Measurements from ENCODE around the gene VPS45.
"Not testable (repeated sequence)": the region's sequence is repeated elsewhere in the genome, so short reads cannot be mapped to it uniquely, and the experiment has no call there.

VPS45 gene

GRCh38 chr1:150053926-150054325 is 13.7 kb upstream of the VPS45 start:
- Histone ChIP-seq H2BK120ac (ENCODE audit: low read depth, low read length) (no peak overlapping the region), H4K8ac (ENCODE audit: low read depth, low read length) (no peak overlapping the region), H3K23ac (ENCODE audit: low read depth, low read length, poor library complexity) (no peak overlapping the region), H3K4me3 (ENCODE audit: low read length in 2 of 2) (no peak overlapping the region), H2AFZ (ENCODE audit: low read length) (no peak overlapping the region), H3K36me3 (replicated peaks in 1 of 2; ENCODE audit: control insufficient read depth in 2 of 2, insufficient read depth in 2 of 2, low read length in 2 of 2) (no peaks in the 10 kb centered on the region), H3K9me3 (replicated peaks in 1 of 2; ENCODE audit: control insufficient read depth in 2 of 2, insufficient read depth in 1 of 2, low read depth in 1 of 2, low read length in 2 of 2) (no peaks in the 10 kb centered on the region), H3K9ac (ENCODE audit: low read depth, low read length, poor library complexity) (no peak overlapping the region), H2BK12ac (ENCODE audit: low read length) (no peak overlapping the region), H3K4me1 (ENCODE audit: control insufficient read depth in 2 of 2, insufficient read depth in 1 of 2, low read depth in 1 of 2, low read length in 2 of 2) (no peaks in the 10 kb centered on the region), H4K91ac (ENCODE audit: low read depth, low read length, poor library complexity) (no peak overlapping the region), H3K18ac (ENCODE audit: low read length) (no peak overlapping the region), H3K79me1 (ENCODE audit: low read depth, low read length) (no peaks in the 10 kb centered on the region), H3K27ac (replicated peaks; ENCODE audit: low read length) (no peak overlapping the region), H3K4me2 (ENCODE audit: insufficient read depth, low read length, poor library complexity, severe bottlenecking) (no peak overlapping the region), H3K4ac (ENCODE audit: low read length) (no peak overlapping the region), H2BK15ac (ENCODE audit: low read length) (no peak overlapping the region), H3K14ac (ENCODE audit: low read length) (no peak overlapping the region), H2AK5ac (ENCODE audit: low read depth, low read length) (no peak overlapping the region), H2BK5ac (ENCODE audit: low read length) (no peak overlapping the region), H3K27me3 (ENCODE audit: control insufficient read depth in 3 of 3, insufficient read depth in 3 of 3, low read depth in 1 of 3, low read length in 3 of 3) (no peaks in the 10 kb centered on the region)
- DNase-seq (ENCODE audit: low spot score), result no peak
- no CpG with 5 or more reads among the region's 3 CpGs for WGBS, 2 donors (ENCODE audit: extremely low coverage in 2 of 2, insufficient read length in 2 of 2, insufficient replicate concordance in 1 of 2)

GRCh38 chr1:150055507-150055906 is 12.1 kb upstream of the VPS45 start:
- not testable (repeated sequence) for DNase-seq (ENCODE audit: low spot score); H3K79me1 ChIP-seq (ENCODE audit: low read depth, low read length); H2BK5ac ChIP-seq (ENCODE audit: low read length); H3K23ac ChIP-seq (ENCODE audit: low read depth, low read length, poor library complexity); H3K4me2 ChIP-seq (ENCODE audit: insufficient read depth, low read length, poor library complexity, severe bottlenecking); H2BK120ac ChIP-seq (ENCODE audit: low read depth, low read length); H3K36me3 ChIP-seq (replicated peaks in 1 of 2; ENCODE audit: control insufficient read depth in 2 of 2, insufficient read depth in 2 of 2, low read length in 2 of 2); H4K8ac ChIP-seq (ENCODE audit: low read depth, low read length); H2BK12ac ChIP-seq (ENCODE audit: low read length); H2AFZ ChIP-seq (ENCODE audit: low read length); H3K4ac ChIP-seq (ENCODE audit: low read length); H2BK15ac ChIP-seq (ENCODE audit: low read length); H4K91ac ChIP-seq (ENCODE audit: low read depth, low read length, poor library complexity); H3K27ac ChIP-seq (replicated peaks; ENCODE audit: low read length); H3K18ac ChIP-seq (ENCODE audit: low read length); H3K4me1 ChIP-seq (ENCODE audit: control insufficient read depth in 2 of 2, insufficient read depth in 1 of 2, low read depth in 1 of 2, low read length in 2 of 2); H3K27me3 ChIP-seq (ENCODE audit: control insufficient read depth in 3 of 3, insufficient read depth in 3 of 3, low read depth in 1 of 3, low read length in 3 of 3); H3K9ac ChIP-seq (ENCODE audit: low read depth, low read length, poor library complexity); H2AK5ac ChIP-seq (ENCODE audit: low read depth, low read length); H3K14ac ChIP-seq (ENCODE audit: low read length); H3K4me3 ChIP-seq (ENCODE audit: low read length in 2 of 2); H3K9me3 ChIP-seq (replicated peaks in 1 of 2; ENCODE audit: control insufficient read depth in 2 of 2, insufficient read depth in 1 of 2, low read depth in 1 of 2, low read length in 2 of 2)
- no CpG with 5 or more reads among the region's 4 CpGs for WGBS, 2 donors (ENCODE audit: extremely low coverage in 2 of 2, insufficient read length in 2 of 2, insufficient replicate concordance in 1 of 2)

GRCh38 chr1:150056407-150056806 is 11.2 kb upstream of the VPS45 start:
- H2AFZ ChIP-seq (ENCODE audit: low read length), result no peak overlapping the region
- no peaks in the 10 kb centered on the region for H3K27me3 ChIP-seq (ENCODE audit: control insufficient read depth in 3 of 3, insufficient read depth in 3 of 3, low read depth in 1 of 3, low read length in 3 of 3)
- no peak overlapping the region for H2BK120ac ChIP-seq (ENCODE audit: low read depth, low read length)
- H3K23ac ChIP-seq (ENCODE audit: low read depth, low read length, poor library complexity), result no peak overlapping the region
- H3K4me3 ChIP-seq (ENCODE audit: low read length in 2 of 2), result no peak overlapping the region
- no peak overlapping the region for H2BK15ac ChIP-seq (ENCODE audit: low read length)
- no peak overlapping the region for H3K4ac ChIP-seq (ENCODE audit: low read length)
- no peak overlapping the region for H2BK12ac ChIP-seq (ENCODE audit: low read length)
- H3K18ac ChIP-seq (ENCODE audit: low read length), result no peak overlapping the region
- no peak overlapping the region for H4K8ac ChIP-seq (ENCODE audit: low read depth, low read length)
- H3K4me1 ChIP-seq (ENCODE audit: control insufficient read depth in 2 of 2, insufficient read depth in 1 of 2, low read depth in 1 of 2, low read length in 2 of 2), result no peaks in the 10 kb centered on the region
- no peaks in the 10 kb centered on the region for H3K79me1 ChIP-seq (ENCODE audit: low read depth, low read length)
- H2BK5ac ChIP-seq (ENCODE audit: low read length), result no peak overlapping the region
- H3K4me2 ChIP-seq (ENCODE audit: insufficient read depth, low read length, poor library complexity, severe bottlenecking), result no peak overlapping the region
- H4K91ac ChIP-seq (ENCODE audit: low read depth, low read length, poor library complexity), result no peak overlapping the region
- H3K9me3 ChIP-seq (replicated peaks in 1 of 2; ENCODE audit: control insufficient read depth in 2 of 2, insufficient read depth in 1 of 2, low read depth in 1 of 2, low read length in 2 of 2), result no peaks in the 10 kb centered on the region
- H3K36me3 ChIP-seq (replicated peaks in 1 of 2; ENCODE audit: control insufficient read depth in 2 of 2, insufficient read depth in 2 of 2, low read length in 2 of 2), result no peaks in the 10 kb centered on the region
- no CpG with 5 or more reads among the region's 1 CpG for WGBS, 2 donors (ENCODE audit: extremely low coverage in 2 of 2, insufficient read length in 2 of 2, insufficient replicate concordance in 1 of 2)
- H3K27ac ChIP-seq (replicated peaks; ENCODE audit: low read length), result no peak overlapping the region
- no peak for DNase-seq (ENCODE audit: low spot score)
- H3K14ac ChIP-seq (ENCODE audit: low read length), result no peak overlapping the region
- no peak overlapping the region for H3K9ac ChIP-seq (ENCODE audit: low read depth, low read length, poor library complexity)
- H2AK5ac ChIP-seq (ENCODE audit: low read depth, low read length), result no peak overlapping the region

GRCh38 chr1:150060260-150060659 is 7.3 kb upstream of the VPS45 start:
- Histone ChIP-seq H2BK120ac (ENCODE audit: low read depth, low read length) (no peak overlapping the region), H3K4me1 (ENCODE audit: control insufficient read depth in 2 of 2, insufficient read depth in 1 of 2, low read depth in 1 of 2, low read length in 2 of 2) (no peaks in the 10 kb centered on the region), H2BK15ac (ENCODE audit: low read length) (no peak overlapping the region), H3K4me2 (ENCODE audit: insufficient read depth, low read length, poor library complexity, severe bottlenecking) (no peak overlapping the region), H3K36me3 (replicated peaks in 1 of 2; ENCODE audit: control insufficient read depth in 2 of 2, insufficient read depth in 2 of 2, low read length in 2 of 2) (no peaks in the 10 kb centered on the region), H3K9me3 (replicated peaks in 1 of 2; ENCODE audit: control insufficient read depth in 2 of 2, insufficient read depth in 1 of 2, low read depth in 1 of 2, low read length in 2 of 2) (no peaks in the 10 kb centered on the region), H2AFZ (ENCODE audit: low read length) (no peak overlapping the region), H3K4ac (ENCODE audit: low read length) (no peak overlapping the region), H2BK5ac (ENCODE audit: low read length) (no peak overlapping the region), H3K27me3 (ENCODE audit: control insufficient read depth in 3 of 3, insufficient read depth in 3 of 3, low read depth in 1 of 3, low read length in 3 of 3) (no peaks in the 10 kb centered on the region), H3K18ac (ENCODE audit: low read length) (no peak overlapping the region), H3K4me3 (ENCODE audit: low read length in 2 of 2) (no peak overlapping the region), H4K91ac (ENCODE audit: low read depth, low read length, poor library complexity) (no peak overlapping the region), H3K23ac (ENCODE audit: low read depth, low read length, poor library complexity) (no peak overlapping the region), H3K79me1 (ENCODE audit: low read depth, low read length) (no peaks in the 10 kb centered on the region), H4K8ac (ENCODE audit: low read depth, low read length) (no peak overlapping the region), H3K27ac (replicated peaks; ENCODE audit: low read length) (no peak overlapping the region), H2BK12ac (ENCODE audit: low read length) (no peak overlapping the region), H3K9ac (ENCODE audit: low read depth, low read length, poor library complexity) (no peak overlapping the region), H3K14ac (ENCODE audit: low read length) (no peak overlapping the region), H2AK5ac (ENCODE audit: low read depth, low read length) (no peak overlapping the region)
- WGBS, 2 donors (ENCODE audit: extremely low coverage in 2 of 2, insufficient read length in 2 of 2, insufficient replicate concordance in 1 of 2), result no CpG with 5 or more reads among the region's 4 CpGs
- no peak for DNase-seq (ENCODE audit: low spot score)
